BLaER1 (cell line): ENCODE measurements around the gene IGLL5.

Source experiments
- H3K27ac ChIP-seq: shearing (Covaris generic); formaldehyde crosslinking; 2 replicates; pipeline ENCODE4 v1.8.1; 2022
- H3K27me3 ChIP-seq: shearing (Covaris generic); formaldehyde crosslinking; 2 replicates; pipeline ENCODE4 v1.8.1; 2022
- H3K36me3 ChIP-seq: shearing (Covaris generic); formaldehyde crosslinking; 2 replicates; pipeline ENCODE4 v1.8.1; 2022
- H3K4me1 ChIP-seq: shearing (Covaris generic); formaldehyde crosslinking; 2 replicates; pipeline ENCODE4 v1.8.1; 2022
- H3K4me2 ChIP-seq: shearing (Covaris generic); formaldehyde crosslinking; 2 replicates; pipeline ENCODE4 v1.8.1; 2022
- H3K4me3 ChIP-seq: shearing (Covaris generic); formaldehyde crosslinking; 2 replicates; pipeline ENCODE4 v1.8.1; 2022
- H3K9ac ChIP-seq: shearing (Covaris generic); formaldehyde crosslinking; 2 replicates; pipeline ENCODE4 v1.8.1; 2022
- H3K9me3 ChIP-seq: shearing (Covaris generic); formaldehyde crosslinking; 2 replicates; pipeline ENCODE4 v1.8.1; 2022
- H4K20me1 ChIP-seq: shearing (Covaris generic); formaldehyde crosslinking; 2 replicates; pipeline ENCODE4 v1.8.1; 2022
- Cebpa-rat ChIP-seq: shearing (Covaris generic); IDR thresholded peaks from 2 replicates; pipeline ENCODE4 v1.8.1; 2022

Gene IGLL5

DNA sequence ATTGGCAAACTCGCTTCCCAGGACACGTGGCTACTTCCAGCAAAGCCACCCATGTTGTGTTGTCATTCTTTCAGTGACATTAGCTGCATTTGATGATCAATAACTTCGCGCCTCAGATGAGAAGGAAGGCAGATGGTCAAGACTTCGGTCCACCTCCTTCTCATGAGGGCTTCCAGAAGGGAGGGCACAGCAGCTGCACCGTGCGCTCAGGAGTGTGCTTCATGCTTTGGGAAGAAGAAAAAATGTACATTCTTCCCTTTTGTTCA is 25.3 kb downstream of the IGLL5 start:
- H3K4me1 ChIP-seq: peaks cover 95% of the 10 kb centered on the region
- no peaks in the 10 kb centered on the region for H3K9me3 ChIP-seq
- peak overlapping the region; percentile 86 for H3K4me2 ChIP-seq
- no peaks in the 10 kb centered on the region for H3K27me3 ChIP-seq
- peak overlapping the region; percentile 84 for H3K27ac ChIP-seq
- H3K4me3 ChIP-seq: no peak overlapping the region
- no peak overlapping the region for H3K9ac ChIP-seq
- TF ChIP-seq Cebpa-rat: no peak
- H4K20me1 ChIP-seq: no peaks in the 10 kb centered on the region; the same call in 1 of the 2 replicates
- H3K36me3 ChIP-seq: no peaks in the 10 kb centered on the region

- no peak for TF ChIP-seq Cebpa-rat
- no peaks in the 10 kb centered on the region for H3K27me3 ChIP-seq
- no peaks in the 10 kb centered on the region for H3K36me3 ChIP-seq
- peak overlapping the region; percentile 6; the same call in 1 of the 2 replicates for H3K4me3 ChIP-seq
- H3K9ac ChIP-seq: peak overlapping the region; percentile 69
- peaks cover 95% of the 10 kb centered on the region for H3K4me1 ChIP-seq
- peak overlapping the region; percentile 86 for H3K4me2 ChIP-seq
- no peaks in the 10 kb centered on the region for H3K9me3 ChIP-seq
- no peaks in the 10 kb centered on the region; the same call in 1 of the 2 replicates for H4K20me1 ChIP-seq
- peak overlapping the region; percentile 84 for H3K27ac ChIP-seq
These were observed 26.4 kb downstream of the IGLL5 start for GRCh38 chr22:22913989-22914388.

DNA sequence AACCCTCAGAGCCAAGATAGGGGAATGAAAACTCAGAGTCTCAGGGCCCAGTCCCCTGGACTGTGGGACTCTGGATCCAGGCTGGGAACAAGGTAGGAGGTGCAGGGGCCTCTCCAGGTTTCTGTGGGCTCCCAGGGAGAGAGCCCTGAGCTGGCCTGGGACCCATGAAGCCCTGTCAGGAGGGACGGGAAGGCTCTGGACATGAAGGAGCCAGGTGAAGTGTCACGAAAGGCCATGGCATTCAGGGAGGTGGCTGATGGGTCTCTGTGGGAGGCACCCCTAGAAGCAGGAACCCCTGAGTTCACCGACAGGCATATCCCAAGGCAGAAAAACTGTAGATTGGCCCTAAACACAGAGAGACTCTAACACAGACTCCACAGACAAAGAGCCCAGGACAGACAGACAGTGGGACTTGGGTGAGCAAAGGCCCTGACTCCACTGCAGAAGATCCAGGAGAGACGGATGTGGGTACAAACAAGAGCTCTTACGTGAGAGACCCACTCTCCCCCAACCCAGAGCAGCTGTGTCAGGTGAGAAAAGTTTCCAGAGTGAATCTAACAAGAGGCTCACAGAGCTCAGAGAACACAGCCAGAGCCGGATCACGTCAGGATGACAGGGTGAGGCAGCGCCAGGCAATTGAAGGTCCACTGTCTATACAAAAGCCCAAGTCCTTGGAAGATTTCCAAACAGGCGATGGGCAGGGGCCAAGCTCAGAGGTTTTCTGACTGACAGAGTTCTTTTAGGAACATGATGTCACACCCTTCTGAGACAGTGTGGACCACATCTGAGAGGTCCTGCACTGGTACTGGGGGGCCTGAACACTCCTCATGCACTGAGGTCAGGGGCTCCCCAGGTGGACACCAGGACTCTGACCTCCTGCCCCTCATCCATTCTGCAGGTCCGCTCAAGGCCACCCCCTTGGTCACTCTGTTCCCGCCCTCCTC is 27.4 kb downstream of the IGLL5 start:
- no peak for TF ChIP-seq Cebpa-rat
- Histone ChIP-seq H3K4me1 (peaks cover 95% of the 10 kb centered on the region), H3K9ac (peak overlapping the region; percentile 69), H3K27ac (peak overlapping the region; percentile 84), H3K4me2 (peak overlapping the region; percentile 86), H3K27me3 (no peaks in the 10 kb centered on the region), H3K9me3 (no peaks in the 10 kb centered on the region), H3K36me3 (no peaks in the 10 kb centered on the region), H3K4me3 (peak overlapping the region; percentile 6; the same call in 1 of the 2 replicates), H4K20me1 (no peaks in the 10 kb centered on the region; the same call in 1 of the 2 replicates)

DNA sequence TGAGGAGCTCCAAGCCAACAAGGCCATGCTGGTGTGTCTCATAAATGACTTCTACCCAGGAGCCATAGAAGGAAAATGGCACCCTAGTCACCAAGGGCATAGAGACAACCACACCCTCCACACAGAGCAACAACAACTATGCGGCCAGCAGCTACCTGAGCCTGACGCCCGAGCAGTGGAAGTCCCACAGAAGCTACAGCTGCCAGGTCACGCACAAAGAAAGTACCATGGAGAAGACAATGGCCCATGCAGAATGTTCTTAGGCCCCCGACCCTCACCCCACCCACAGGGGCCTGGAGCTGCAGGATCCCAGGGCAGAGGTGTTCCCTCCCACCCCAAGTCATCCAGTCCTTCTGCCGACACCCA is 28.0 kb downstream of the IGLL5 start:
- no peak overlapping the region; the same call in 1 of the 2 replicates for H3K27ac ChIP-seq
- no peak overlapping the region for H3K9ac ChIP-seq
- TF ChIP-seq Cebpa-rat: no peak
- H3K4me2 ChIP-seq: peak overlapping the region; percentile 86; the same call in 1 of the 2 replicates
- no peaks in the 10 kb centered on the region; the same call in 1 of the 2 replicates for H4K20me1 ChIP-seq
- H3K36me3 ChIP-seq: no peaks in the 10 kb centered on the region
- no peak overlapping the region for H3K4me3 ChIP-seq
- no peaks in the 10 kb centered on the region for H3K9me3 ChIP-seq
- peaks cover 95% of the 10 kb centered on the region for H3K4me1 ChIP-seq
- H3K27me3 ChIP-seq: no peaks in the 10 kb centered on the region

- Histone ChIP-seq H3K36me3 (no peaks in the 10 kb centered on the region), H3K27me3 (no peaks in the 10 kb centered on the region), H3K27ac (0 out of 2 replicates have a peak overlapping the region, but pooled peaks have one; percentile 6), H4K20me1 (no peaks in the 10 kb centered on the region), H3K9me3 (no peaks in the 10 kb centered on the region), H3K9ac (no peak overlapping the region), H3K4me3 (no peak overlapping the region), H3K4me2 (no peak overlapping the region; the same call in 1 of the 2 replicates), H3K4me1 (peaks cover 95% of the 10 kb centered on the region)
- TF ChIP-seq Cebpa-rat: no peak
These were observed 28.8 kb downstream of the IGLL5 start for GRCh38 chr22:22916215-22916951.

GRCh38 chr22:22916952-22917290 is 29.3 kb downstream of the IGLL5 start:
- Histone ChIP-seq H3K4me2 (peak overlapping the region; percentile 6; the same call in 1 of the 2 replicates), H3K27me3 (no peaks in the 10 kb centered on the region), H3K9me3 (no peaks in the 10 kb centered on the region), H3K4me1 (peaks cover 95% of the 10 kb centered on the region), H4K20me1 (no peaks in the 10 kb centered on the region), H3K36me3 (no peaks in the 10 kb centered on the region), H3K9ac (no peak overlapping the region), H3K27ac (no peak overlapping the region), H3K4me3 (no peak overlapping the region)
- TF ChIP-seq Cebpa-rat: no peak

DNA sequence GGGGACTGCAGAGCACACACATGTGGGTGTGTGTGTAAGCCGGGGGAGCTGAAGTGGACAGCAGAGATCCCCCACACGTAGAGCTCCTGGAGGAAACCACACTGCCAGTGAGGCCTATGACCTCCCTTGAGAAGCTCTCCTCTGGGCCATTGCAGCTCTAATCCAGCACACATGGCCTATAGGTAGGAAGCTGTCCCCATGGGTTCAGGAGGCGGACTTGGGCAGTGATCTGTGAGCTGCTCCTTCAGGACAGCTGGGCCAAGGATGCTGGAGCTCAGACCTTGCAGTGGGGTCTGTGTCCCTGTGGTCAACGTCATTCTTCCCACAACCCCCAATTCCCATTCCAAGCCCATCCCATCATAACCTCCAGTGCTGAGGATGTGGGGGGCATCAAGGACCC is 29.8 kb downstream of the IGLL5 start:
- H3K27me3 ChIP-seq: no peaks in the 10 kb centered on the region
- no peak overlapping the region for H3K9ac ChIP-seq
- H3K27ac ChIP-seq: no peak overlapping the region
- H3K36me3 ChIP-seq: no peaks in the 10 kb centered on the region
- no peak overlapping the region for H3K4me3 ChIP-seq
- H3K4me2 ChIP-seq: peak overlapping the region; percentile 6; the same call in 1 of the 2 replicates
- TF ChIP-seq Cebpa-rat: no peak
- no peaks in the 10 kb centered on the region for H3K9me3 ChIP-seq
- H4K20me1 ChIP-seq: no peaks in the 10 kb centered on the region
- peaks cover 95% of the 10 kb centered on the region for H3K4me1 ChIP-seq

DNA sequence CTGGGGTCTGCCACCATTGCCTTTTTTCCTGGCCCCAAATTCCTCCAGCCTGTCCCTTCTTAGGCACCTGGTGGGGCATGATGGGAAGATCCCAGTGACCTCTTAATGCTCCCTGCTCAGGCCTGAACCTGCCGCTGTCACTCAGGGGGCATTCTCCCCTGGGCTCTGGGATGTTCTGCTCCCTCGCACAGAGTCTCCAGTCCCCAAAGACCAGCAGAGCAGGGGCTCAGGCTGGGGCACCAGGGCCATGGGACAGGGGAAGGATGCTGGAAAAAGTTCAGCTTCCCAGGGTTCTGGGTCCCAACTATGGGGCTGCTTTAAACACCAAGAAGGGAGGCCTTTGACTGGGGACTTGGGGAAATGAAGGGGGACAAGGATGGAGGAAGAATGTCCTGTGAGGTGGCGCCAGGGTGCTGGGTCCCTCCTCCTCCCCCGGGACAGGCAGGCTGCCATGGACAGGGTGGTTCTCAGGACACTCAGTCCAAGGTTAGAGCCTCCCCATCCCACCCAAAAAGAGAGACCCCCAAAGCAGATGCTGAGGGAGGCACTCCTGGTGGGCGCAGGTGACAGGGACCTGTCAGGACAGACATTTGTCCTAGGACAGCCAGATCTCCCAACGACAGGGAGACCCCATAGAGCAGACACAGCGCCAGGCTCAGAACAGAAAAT is 30.8 kb downstream of the IGLL5 start:
- peak overlapping the region; percentile 31 for H3K4me2 ChIP-seq
- no peak overlapping the region for H3K4me3 ChIP-seq
- peaks cover 93% of the 10 kb centered on the region for H3K4me1 ChIP-seq
- H3K9me3 ChIP-seq: no peaks in the 10 kb centered on the region
- no peaks in the 10 kb centered on the region for H3K36me3 ChIP-seq
- H3K27ac ChIP-seq: peak overlapping the region; percentile 18; the same call in 1 of the 2 replicates
- H3K9ac ChIP-seq: no peak overlapping the region
- H4K20me1 ChIP-seq: no peaks in the 10 kb centered on the region
- no peaks in the 10 kb centered on the region for H3K27me3 ChIP-seq
- TF ChIP-seq Cebpa-rat: no peak

DNA sequence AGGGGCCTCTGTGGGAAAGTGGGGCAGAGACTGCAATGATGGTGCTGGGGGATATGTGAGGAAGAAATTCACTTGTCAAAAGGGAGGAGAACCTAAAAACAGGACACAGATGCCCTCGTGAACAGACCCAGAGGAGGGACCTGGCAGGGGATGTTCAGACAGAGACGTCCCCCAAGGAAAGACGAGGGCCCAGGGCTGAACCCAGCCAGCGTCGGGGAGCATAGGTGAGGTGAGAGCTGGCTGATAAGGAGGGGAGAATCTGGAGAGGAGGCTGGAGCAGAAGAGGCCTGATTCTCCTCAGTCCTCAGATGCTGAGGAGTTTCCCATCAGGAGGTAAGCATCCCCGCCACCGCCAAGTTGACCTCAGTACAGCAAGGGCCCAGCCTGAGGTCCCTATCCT is 31.4 kb downstream of the IGLL5 start:
- peak overlapping the region; percentile 51; the same call in 1 of the 2 replicates for H3K4me2 ChIP-seq
- no peak for TF ChIP-seq Cebpa-rat

More for the DNA sequence above, 31.4 kb downstream of the IGLL5 start:
- no peaks in the 10 kb centered on the region for H3K36me3 ChIP-seq
- H3K4me3 ChIP-seq: no peak overlapping the region
- H3K27ac ChIP-seq: peak overlapping the region; percentile 18; the same call in 1 of the 2 replicates
- H3K27me3 ChIP-seq: no peaks in the 10 kb centered on the region
- H3K4me1 ChIP-seq: peaks cover 93% of the 10 kb centered on the region
- no peaks in the 10 kb centered on the region for H3K9me3 ChIP-seq
- no peak overlapping the region for H3K9ac ChIP-seq
- no peaks in the 10 kb centered on the region for H4K20me1 ChIP-seq
